ENCODE data around the gene PPM1M.

PPM1M gene

GRCh38 chr3:52299247-52299878 is 53.8 kb downstream of the PPM1M start:
- DNase-seq, result no peak

Measured in activated naive CD4-positive, alpha-beta T cell treated with Interleukin-2 at 50 U/mL for 16 hours (primary cell).